NOMO-1 (cell line): ENCODE measurements around the gene NAV2.
"Not testable (repeated sequence)": the region's sequence is repeated elsewhere in the genome, so short reads cannot be mapped to it uniquely, and the experiment has no call there.

ENCODE experiments used
- DNase-seq, 2 experiments: peaks; one replicate each; lab custom pipeline; 2025; ENCODE audit not compliant: unreplicated experiment in 2 of 2; lab: John Stamatoyannopoulos, UW

Gene NAV2

DNA sequence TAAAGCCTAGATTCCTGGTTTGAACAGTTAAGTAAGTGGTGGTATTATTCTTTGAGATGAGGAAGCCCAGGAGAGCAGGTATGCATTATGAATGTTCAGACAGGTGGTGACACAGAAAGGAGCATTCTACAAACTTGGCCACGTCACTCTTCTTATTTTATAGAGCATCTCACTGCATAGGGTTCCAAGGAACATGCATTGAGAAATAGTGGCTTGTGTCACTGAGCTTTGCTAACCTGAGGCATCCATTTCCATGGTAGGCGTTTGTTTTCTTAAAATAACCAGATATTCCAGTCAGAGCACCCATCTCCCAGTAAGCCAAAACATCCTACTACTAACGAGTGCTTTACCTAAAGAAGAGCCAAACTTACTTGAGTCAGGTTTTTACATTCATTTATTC, 169.7 kb downstream of the NAV2 start:
- no peak for DNase-seq

DNA sequence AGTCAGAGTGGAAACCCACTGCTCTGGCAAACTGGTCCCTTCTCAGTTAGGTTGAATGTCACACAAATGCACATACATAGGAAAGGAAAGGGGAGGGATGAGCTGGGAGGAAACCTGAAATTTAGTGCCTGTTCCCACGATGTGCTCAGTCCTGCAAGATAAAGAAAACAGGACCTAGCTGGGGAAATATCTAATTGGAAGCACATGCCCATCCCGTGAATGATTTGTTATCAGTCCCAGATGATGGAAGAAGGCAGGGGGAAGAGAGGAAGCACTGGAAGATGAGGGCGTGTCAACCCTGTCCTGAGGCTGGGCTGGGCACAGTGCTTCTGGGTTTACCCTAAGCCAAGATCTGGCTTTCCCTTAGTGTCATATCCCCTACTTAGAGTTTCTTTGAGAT, 173.9 kb downstream of the NAV2 start:
- DNase-seq, result no peak

DNA sequence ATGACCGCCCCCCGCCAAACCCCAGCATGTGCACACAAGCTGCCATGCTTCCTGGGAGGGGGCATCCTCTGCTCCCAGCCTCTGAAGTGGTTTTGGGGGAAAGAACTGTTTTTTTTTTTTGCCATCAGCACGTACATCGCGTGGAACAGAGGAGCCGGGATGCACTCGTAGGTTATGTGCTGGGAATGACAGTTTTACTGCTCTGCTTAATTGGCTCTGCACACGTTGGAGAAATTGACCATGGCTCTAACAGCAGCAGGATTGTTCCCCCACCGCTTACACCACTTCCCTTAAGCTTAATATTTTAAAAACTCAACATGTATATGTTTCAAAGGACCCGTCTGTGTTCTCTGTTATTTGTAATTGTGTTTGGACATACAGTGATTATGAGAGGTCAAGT, 175.2 kb downstream of the NAV2 start:
- no peak for DNase-seq

DNA sequence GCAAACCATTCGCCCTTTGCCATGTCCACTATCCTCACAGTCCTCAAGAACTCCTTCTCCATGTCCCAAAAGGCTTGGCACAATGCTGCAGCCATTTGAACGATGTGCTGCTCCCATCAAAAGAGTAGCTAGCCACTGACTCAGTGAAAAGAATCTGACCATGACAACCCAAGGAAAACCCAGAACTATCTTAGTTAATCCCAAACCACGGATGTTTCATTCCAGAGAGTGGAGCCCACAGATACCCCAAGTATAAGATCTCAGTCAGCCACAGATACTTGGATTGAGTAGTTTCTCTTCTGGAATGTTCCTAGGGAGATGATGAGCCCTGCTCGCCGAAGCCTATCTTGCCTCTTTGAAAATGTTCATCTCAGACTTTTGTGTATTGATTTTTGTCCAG, 176.9 kb downstream of the NAV2 start:
- no peak for DNase-seq

DNA sequence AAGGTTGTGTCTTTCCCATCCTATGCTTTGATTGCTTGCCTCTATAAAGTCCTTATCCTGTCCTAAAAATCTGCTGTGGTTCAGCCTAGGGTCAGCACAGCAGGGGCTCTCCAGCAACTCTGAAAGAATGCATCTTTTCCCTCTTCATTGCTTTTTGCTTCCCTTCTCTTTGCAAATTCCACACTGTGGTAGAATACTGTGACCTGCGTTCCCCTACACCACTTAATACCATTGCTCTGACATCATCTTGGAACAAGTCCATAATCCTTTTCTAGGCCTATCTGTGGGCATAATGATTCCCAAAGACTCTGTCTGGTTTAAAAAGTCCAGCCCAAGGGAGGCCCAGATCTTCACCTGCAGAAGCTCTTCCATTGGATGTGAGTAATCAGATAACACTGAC, 177.7 kb downstream of the NAV2 start:
- DNase-seq, result no peak

DNA sequence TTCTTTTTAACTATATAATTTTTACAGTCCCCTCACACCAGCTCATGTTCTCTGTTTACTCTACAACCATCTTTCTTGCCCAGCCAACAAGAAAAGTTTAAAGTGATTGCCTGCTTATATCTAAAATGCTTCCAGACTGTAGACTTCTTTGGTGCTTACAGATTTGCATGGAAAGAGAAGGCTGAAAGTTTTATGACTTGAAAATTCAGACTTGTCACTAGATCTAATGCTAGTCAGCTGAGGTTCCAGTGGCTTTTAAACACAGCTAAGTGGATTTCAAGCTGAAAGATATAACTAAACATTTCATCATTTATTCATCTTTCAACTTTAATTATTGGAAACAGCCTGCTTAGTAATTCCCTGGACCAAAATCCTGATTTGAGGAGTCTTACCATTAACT, 178.4 kb downstream of the NAV2 start:
- no peak for DNase-seq

DNA sequence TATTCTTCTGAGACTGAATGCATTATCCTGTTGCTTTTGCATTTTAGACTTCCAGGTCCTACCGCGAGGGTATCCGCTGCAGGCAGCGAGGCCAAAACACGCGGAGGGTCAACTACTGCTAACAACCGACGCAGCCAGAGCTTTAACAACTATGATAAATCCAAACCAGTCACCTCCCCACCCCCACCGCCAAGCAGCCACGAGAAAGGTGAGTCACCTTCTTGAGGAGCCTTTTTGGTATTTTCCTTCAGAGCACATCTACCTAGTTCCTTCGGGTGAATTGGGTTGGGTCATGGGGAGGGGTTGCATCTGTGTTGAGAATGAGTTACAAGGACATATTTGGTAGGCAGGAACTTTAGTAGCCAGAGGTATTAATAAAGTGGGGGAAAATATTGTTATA, 179.8 kb downstream of the NAV2 start:
- DNase-seq, result no peak

DNA sequence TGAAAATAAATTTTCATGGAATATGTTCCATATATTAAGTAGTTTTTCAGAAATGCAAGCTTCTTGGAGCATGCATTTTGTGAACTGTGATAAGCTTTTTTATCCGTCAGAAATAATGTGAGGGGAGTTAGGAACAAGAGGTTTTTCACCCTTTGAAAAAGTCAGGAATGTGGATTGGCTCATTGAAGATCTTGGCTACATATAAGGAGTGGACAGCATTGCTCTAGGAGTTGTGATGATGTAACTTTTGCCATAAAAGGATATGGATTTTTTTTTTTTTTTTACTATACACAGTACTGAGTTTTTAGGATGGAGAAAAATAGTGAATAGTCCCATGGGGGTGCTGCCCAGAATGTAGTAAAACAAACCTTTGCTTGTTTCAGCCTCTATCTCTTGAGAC, 180.2 kb downstream of the NAV2 start:
- no peak for DNase-seq

DNA sequence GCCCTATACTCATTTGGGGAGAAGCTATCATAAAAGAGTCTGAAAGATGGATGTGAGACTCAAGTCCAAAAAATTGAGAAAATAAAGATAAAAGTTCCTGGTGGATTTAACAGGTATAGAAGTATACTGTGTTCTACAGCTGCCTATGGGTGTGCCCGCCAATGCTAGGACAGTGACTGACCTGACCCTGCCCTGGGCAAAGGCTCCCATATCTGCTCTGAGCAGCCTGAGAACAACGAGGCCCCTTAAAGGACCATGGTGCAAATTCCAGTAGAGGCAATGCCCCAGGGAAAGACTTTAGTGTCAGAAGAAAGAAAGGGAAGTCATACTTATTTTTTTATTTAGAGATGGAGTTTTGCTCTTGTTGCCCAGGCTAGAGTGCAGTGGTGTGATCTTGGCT, 181.8 kb downstream of the NAV2 start:
- no peak for DNase-seq

DNA sequence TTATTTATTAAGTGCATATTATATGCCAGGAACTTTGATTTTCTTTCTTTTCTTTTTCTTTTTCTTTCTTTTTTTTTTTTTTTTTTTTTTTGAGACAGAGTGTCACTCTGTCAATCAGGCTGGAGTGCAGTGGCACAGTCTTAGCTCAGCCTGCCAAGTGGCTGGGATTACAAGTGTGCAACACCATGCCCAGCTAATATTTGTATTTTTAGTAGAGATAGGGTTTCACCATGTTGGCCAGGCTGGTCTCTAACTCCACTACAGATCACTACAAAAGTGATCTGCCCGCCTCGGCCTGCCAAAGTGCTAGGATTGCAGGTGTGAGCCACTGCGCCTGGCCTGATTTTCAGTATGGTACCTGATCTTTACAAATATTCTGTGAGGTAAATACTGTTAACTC, 182.4 kb downstream of the NAV2 start:
- DNase-seq, result not testable (repeated sequence)

DNA sequence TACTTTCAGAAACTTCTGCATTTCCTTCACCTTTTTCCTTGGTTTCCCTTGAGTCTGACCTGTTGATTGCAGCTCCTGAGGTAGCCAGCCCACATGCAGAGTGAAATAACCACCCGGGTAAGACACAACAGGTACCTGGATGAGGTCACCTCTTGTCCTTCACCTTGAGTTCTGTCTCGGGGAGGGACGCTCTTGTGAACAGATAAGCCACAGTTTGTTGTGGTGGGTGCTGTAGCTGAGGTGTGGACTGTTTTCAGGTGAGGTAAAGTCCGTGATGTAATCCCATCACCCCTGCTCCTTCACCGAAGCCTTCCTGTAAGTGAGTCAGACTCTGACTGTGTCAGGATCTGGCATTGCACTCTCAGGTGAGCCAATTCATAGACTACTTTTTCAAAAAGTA, 183.1 kb downstream of the NAV2 start:
- DNase-seq, result no peak

DNA sequence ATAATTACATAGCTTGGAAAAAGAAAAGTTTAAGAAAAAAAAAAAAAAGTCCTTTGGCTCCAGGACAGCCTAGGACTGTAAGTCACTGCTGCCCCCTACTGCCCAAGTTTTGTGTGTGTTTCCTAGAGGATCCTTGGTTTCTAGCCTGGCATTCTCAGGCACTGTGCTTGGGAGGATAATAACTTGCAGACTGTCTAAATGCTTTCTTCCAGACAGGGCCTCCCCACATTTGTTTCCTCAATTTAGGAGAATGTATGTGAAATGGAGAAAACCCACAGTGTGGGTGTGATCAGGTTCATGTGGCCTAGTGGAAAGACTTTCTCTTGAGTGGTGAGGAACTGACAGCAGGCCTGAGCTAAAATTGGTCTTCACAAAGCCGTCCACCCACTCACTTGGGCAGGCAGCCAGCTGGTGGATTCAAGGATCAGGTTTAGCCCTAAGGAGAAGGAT, 191.0 kb downstream of the NAV2 start:
- DNase-seq, result peak in 1 of 2 experiments; percentile 29

DNA sequence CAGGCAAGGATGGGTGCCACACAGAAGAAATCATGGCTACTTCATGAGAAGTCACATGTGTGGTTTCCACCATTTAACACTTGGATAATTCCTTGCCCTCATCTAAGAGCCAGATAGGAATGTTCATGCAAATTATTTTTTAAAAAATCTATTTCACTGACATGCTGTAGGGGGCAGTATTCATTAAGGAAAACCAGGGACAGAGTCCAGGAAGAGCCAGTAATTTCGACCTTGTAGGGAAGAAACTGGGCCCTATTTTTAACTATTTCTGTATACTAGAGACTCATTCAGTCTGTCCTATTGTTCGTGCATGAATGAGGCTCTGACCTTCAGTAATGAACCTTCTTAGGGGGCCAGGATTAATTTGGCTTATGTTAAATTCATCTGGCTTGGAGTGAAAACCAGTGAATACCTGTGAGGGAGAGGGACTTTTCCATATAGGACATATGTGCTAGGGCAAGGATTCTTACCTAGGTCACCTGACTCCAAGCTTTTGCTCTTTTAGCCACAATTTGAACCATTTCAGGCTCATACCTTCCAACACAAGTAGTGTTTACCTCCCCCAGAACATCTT, 192.7 kb downstream of the NAV2 start:
- no peak for DNase-seq

DNA sequence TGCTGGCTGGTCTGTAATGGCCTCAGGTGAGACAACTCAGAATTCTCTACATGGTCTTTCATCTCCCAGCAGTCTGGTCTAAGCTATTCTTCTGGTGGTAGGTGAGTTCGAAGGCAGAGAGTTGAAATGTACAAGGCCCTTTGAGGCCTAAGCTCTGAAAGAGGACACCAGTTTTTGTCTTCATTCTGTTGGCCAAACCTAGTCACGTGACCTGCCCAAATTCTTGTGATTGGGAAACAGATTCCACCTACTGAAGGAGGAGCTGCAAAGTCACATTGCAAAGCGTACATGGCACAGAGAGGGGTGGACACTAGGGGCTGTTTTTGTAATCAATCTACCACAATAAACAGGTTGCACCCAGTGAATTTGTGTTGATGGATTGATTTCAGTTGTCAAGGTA, 193.5 kb downstream of the NAV2 start:
- DNase-seq, result no peak

DNA sequence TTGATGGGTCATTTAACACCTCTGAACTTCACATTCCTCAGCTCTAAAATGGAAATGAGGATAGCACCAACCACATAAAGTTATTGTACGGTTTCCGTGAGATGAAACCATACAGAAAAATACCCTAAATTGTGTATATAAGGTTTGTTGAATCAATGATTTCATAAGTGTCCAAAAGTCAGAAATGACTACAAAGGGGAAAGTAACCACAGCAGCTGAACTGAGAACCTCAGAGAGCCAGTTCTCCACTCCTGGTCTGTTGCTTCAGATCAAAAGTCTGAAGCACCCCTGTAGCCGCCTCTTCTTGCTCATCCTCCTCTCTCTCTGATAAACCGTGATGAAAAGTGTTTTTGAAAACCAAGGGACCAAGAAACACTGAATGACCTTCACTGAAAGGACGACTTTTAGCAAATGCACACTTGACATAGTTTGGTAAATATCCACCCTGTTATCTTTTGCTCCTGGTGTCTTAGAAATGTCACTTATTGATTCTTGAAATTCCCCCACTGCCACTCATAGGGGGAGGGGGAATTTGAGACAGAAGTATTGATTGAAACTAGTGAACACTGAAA, 194.5 kb downstream of the NAV2 start:
- no peak for DNase-seq

DNA sequence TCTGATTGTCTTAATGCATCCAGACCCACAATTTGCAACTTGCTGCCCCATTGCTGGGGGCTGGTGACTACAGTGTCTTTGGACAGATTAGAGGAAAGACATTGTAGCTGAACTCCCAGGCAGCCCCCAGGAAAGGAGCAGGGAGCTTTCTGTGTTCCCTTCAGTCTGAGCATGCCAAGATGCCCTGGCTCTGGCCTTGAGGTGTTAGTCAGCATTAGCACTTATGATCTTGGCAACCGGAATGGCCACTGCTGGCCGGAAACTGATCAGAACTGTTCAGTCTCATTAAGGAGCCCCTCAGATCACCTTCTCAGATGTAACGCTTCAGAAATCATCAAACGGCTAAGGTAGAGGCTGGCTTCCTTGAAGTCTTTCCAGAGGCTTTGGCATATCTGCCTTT, 195.2 kb downstream of the NAV2 start:
- DNase-seq, result no peak

DNA sequence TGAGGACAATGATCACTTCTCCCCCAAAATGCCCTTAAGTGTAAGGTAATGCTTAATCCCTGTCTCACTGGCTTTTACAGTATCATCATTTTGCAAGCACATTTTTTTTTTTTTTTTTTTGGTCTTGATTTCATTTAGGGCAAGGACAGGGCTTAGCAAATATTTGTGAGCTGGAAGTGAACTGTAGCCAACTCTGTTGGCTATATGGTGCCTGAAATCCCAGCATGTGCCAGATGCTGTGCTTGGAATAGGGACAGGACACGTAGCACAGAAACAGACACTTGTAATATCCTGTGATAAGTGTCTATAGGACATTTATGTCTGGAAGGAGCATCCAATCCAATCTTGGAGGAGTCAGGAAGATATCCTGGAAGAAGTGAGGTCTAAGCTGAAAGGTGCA, 198.3 kb downstream of the NAV2 start:
- no peak for DNase-seq

DNA sequence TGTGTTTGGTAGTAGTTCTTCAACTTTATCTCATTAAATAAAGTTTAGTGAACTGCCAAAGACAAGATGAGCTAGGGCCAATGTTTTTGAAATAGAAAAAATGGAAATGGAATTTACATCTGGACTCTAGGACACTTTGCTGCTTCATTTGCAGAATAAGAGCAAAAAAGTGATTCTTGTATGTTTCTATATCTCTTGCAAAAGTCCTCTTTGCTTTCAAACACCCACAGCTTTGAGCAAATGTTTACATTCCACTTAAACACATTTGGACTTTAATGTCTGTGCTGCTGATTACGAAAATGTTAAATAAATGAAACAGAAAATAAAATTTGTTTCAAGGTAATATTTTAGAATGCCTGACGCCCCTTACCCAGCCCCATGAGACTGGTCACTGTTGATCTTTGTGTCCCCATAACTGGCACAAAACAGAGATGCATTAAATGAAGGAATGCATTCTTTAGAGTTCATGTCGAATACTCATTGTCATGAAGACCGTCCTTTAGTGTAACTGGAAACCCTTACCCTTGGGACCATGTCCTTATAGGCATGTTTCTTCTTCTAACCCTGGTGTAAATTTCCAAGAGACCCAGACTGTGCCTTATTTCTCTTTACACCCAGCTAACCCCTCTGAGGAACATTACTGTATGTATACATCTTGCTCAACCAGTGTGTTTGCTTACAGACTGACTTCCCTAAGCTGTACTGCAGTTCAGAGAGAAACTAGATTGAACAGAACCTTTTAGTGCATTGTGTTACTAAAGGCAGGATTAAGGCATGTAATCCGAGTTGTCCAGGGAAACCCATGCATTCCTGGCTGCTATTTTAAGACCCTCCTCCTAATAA, 199.7 kb downstream of the NAV2 start:
- no peak for DNase-seq

DNA sequence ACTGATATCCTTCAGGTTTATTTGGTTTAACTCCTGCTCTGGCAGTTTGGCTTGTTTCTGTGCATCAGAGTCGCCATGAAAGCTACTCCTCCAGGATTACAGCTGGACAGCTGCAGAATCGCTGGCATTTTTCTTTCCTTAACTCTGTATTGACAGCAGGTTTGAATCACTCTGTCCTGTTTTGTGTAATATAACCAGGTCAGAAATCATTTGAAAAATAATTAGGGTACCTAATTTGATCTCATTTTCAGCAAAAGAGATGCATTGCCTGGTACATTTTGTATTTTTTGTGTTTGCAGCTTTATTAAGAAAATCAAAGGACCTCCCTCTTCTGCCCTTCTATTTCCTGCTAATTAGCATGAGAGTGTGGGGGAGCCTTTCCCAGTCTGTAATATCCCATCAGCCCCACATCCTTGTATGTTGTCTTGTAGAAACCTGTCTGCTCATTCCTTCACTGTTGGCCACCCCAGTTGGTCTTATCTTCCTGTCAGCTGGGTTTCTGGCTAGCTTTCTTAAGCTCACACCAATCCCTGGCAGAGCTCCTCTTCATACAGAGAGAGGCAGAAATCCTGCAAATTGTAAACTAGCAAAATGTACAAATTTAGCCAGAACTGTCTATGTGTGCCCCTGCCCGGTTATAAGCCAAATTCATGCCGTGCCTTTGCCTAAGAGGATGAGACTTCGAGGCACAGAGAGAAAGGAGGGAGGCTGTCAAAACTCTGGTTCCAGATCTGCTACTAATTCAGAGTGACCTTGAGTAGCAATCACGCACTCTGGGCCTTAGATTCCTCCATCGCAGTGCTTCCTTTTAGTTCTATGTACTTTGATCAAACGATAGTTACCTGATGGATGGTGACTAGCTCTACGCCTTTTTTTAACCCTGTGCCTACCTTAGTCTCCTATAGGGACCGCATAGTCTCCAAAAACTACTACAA, 200.6 kb downstream of the NAV2 start:
- DNase-seq, result no peak

DNA sequence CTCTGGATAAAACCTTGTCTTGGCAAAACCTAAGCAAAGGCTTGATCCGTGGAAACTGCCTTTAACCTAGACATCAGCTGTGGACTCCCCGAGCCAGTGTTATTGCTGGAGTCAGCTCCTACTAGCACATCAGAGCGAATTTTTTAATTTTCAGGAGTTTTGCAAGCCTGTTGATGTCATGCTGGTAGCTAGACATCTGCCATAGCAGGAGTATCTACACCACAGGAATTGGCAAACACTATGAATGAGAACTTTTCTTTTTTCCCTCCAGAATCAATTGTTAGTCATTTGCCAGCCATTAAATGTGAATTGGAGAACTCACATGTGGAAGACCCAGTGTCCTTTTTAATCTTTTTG, 201.2 kb downstream of the NAV2 start:
- DNase-seq, result no peak

DNA sequence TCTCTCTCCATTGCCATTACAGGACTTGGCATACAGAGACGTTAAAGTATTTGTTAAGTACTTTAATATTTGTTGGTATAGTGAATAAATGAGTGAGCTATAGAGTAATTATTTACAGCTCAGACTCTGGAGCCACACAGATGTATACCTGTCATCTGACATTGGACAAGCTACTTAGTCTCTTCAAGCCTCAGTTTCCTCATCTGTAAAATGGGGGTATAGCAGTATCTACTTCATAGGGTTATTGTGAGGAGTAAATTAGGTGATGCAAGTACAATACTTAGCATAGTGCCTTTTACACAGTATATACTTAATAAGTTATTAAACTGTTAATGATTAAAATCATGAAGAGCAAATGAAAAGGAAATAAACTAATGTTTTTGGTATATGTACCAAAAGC, 203.2 kb downstream of the NAV2 start:
- no peak for DNase-seq
